H9 (cell line): ENCODE data around the gene ZSCAN25. TPM values are rescaled to one million over a fixed set of nuclear protein-coding genes. Genes with fewer than 3 reads are reported as not detected.

Experiments
- DNase-seq: peaks from one replicate; pipeline ENCODE4 v3.0.0-alpha.2; 2017
- H2AFZ ChIP-seq: one replicate; pipeline ENCODE4 v1.6.1; 2013; ENCODE audit warnings: mild to moderate bottlenecking, low read length, control low read depth, moderate library complexity
- H2AK5ac ChIP-seq: 2 replicates; pipeline ENCODE4 v1.6.1; 2013; ENCODE audit warnings: low read length, control low read depth, mixed read lengths; ENCODE audit not compliant: insufficient read length
- H2BK120ac ChIP-seq: one replicate; pipeline ENCODE4 v1.6.1; 2013; ENCODE audit warnings: low read depth, mild to moderate bottlenecking, low read length, control low read depth, inconsistent platforms; ENCODE audit not compliant: poor library complexity, severe bottlenecking
- H2BK12ac ChIP-seq: 2 replicates; pipeline ENCODE4 v1.6.1; 2013; ENCODE audit warnings: low read length, control low read depth, mixed read lengths, low read depth; ENCODE audit not compliant: insufficient read length
- H2BK15ac ChIP-seq: 2 replicates; pipeline ENCODE4 v1.6.1; 2013; ENCODE audit warnings: low read depth, low read length, control low read depth
- H2BK20ac ChIP-seq: one replicate; pipeline ENCODE4 v1.6.1; 2013; ENCODE audit warnings: low read depth, mild to moderate bottlenecking, low read length, control low read depth, inconsistent platforms; ENCODE audit not compliant: poor library complexity, severe bottlenecking
- H2BK5ac ChIP-seq: 2 replicates; pipeline ENCODE4 v1.6.1; 2013; ENCODE audit warnings: low read length, control low read depth, mixed read lengths; ENCODE audit not compliant: insufficient read length
- H3K14ac ChIP-seq: 2 replicates; pipeline ENCODE4 v1.6.1; 2013; ENCODE audit warnings: low read length, control low read depth; ENCODE audit not compliant: insufficient read depth
- H3K18ac ChIP-seq: 2 replicates; pipeline ENCODE4 v1.6.1; 2013; ENCODE audit warnings: low read depth, mild to moderate bottlenecking, mixed read lengths, low read length, control low read depth; ENCODE audit not compliant: insufficient read length
- H3K23ac ChIP-seq: 2 replicates; pipeline ENCODE4 v1.6.1; 2013; ENCODE audit warnings: low read length, control low read depth, mixed read lengths, low read depth; ENCODE audit not compliant: insufficient read length
- H3K23me2 ChIP-seq: 2 replicates; pipeline ENCODE4 v1.6.1; 2013; ENCODE audit warnings: low read depth, mild to moderate bottlenecking, mixed read lengths, low read length, control low read depth; ENCODE audit not compliant: insufficient read length, poor library complexity, severe bottlenecking
- H3K27ac ChIP-seq: 2 replicates; pipeline ENCODE4 v1.5.1; 2013; ENCODE audit warnings: low read length, control low read depth, mixed read lengths, low read depth; ENCODE audit not compliant: insufficient read length
- H3K27me3 ChIP-seq: 2 replicates; pipeline ENCODE4 v1.6.1; 2013; ENCODE audit warnings: low read length, control low read depth, inconsistent platforms; ENCODE audit not compliant: insufficient read depth
- H3K4ac ChIP-seq: 2 replicates; pipeline ENCODE4 v1.6.1; 2013; ENCODE audit warnings: low read depth, mild to moderate bottlenecking, control low read depth, inconsistent platforms, low read length, moderate library complexity
- H3K4me1 ChIP-seq: 2 replicates; pipeline ENCODE4 v1.6.1; 2013; ENCODE audit warnings: low read length, control low read depth, inconsistent platforms; ENCODE audit not compliant: insufficient read depth
- H3K4me2 ChIP-seq: 2 replicates; pipeline ENCODE4 v1.6.1; 2013; ENCODE audit warnings: low read length, control low read depth, mixed read lengths; ENCODE audit not compliant: insufficient read length, insufficient read depth
- H3K56ac ChIP-seq: 2 replicates; pipeline ENCODE4 v1.6.1; 2013; ENCODE audit warnings: low read depth, mild to moderate bottlenecking, mixed read lengths, low read length, control low read depth; ENCODE audit not compliant: insufficient read length
- H3K79me1 ChIP-seq: 2 replicates; pipeline ENCODE4 v1.6.1; 2013; ENCODE audit warnings: low read depth, mild to moderate bottlenecking, moderate library complexity, low read length, control low read depth, inconsistent platforms; ENCODE audit not compliant: insufficient read depth, poor library complexity, severe bottlenecking
- H3K79me2 ChIP-seq: 2 replicates; pipeline ENCODE4 v1.6.1; 2013; ENCODE audit warnings: low read length, control low read depth, inconsistent platforms; ENCODE audit not compliant: insufficient read depth
- H3K9ac ChIP-seq: 2 replicates; pipeline ENCODE4 v1.6.1; 2013; ENCODE audit warnings: low read length, control low read depth, mixed read lengths; ENCODE audit not compliant: insufficient read length; ENCODE audit errors: extremely low read depth
- H3K9me3 ChIP-seq: one replicate; pipeline ENCODE4 v1.6.1; 2013; ENCODE audit warnings: low read depth, low read length, inconsistent platforms; ENCODE audit not compliant: control insufficient read depth
- H3T11ph ChIP-seq: one replicate; pipeline ENCODE4 v1.6.1; 2013; ENCODE audit warnings: mild to moderate bottlenecking, low read length, control low read depth, inconsistent platforms
- H4K20me1 ChIP-seq: one replicate; pipeline ENCODE4 v1.6.1; 2013; ENCODE audit not compliant: control insufficient read depth, insufficient read length, insufficient read depth
- H4K5ac ChIP-seq: 2 replicates; pipeline ENCODE4 v1.6.1; 2013; ENCODE audit warnings: low read depth, mild to moderate bottlenecking, mixed read lengths, low read length, control low read depth; ENCODE audit not compliant: insufficient read length
- H4K8ac ChIP-seq: replicated peaks from 2 replicates; pipeline ENCODE4 v1.6.1; 2013; ENCODE audit warnings: low read length, control low read depth, mixed read lengths, low read depth; ENCODE audit not compliant: insufficient read length
- H4K91ac ChIP-seq: 2 replicates; pipeline ENCODE4 v1.6.1; 2013; ENCODE audit warnings: low read depth, mild to moderate bottlenecking, moderate library complexity, mixed read lengths, low read length, control low read depth; ENCODE audit not compliant: insufficient read length
- H3K27ac Mint-ChIP-seq, 3 experiments: 2 replicates in 2 of 3; 3 replicates in 1 of 3; pipeline ENCODE4 v1.8.0; 2020 to 2021; ENCODE audit warnings: mixed read lengths in 3 of 3, mild to moderate bottlenecking in 1 of 3, moderate library complexity in 1 of 3
- H3K27me3 Mint-ChIP-seq: 2 replicates; pipeline ENCODE4 v1.8.0; 2021; ENCODE audit warnings: low read depth, mild to moderate bottlenecking, moderate library complexity, mixed read lengths
- H3K36me3 Mint-ChIP-seq, 3 experiments: 2 replicates in 2 of 3; 3 replicates in 1 of 3; pipeline ENCODE4 v1.8.0; 2020 to 2021; ENCODE audit warnings: low read depth in 3 of 3, mixed read lengths in 3 of 3; ENCODE audit not compliant: insufficient read depth in 1 of 3
- H3K4me1 Mint-ChIP-seq, 2 experiments: 2 replicates each; pipeline ENCODE4 v1.8.0; 2020; ENCODE audit warnings: mixed read lengths in 2 of 2
- H3K4me3 Mint-ChIP-seq, 2 experiments: 2 replicates in 1 of 2; 3 replicates in 1 of 2; pipeline ENCODE4 v1.8.0; 2020 to 2021; ENCODE audit warnings: mild to moderate bottlenecking in 2 of 2, mixed read lengths in 2 of 2, moderate library complexity in 1 of 2
- H3K9me3 Mint-ChIP-seq, 2 experiments: 2 replicates in 1 of 2; 3 replicates in 1 of 2; pipeline ENCODE4 v1.8.0; 2020; ENCODE audit warnings: mild to moderate bottlenecking in 2 of 2, mixed read lengths in 2 of 2, moderate library complexity in 1 of 2
- WGBS: extraction: QIAGEN DNeasy Blood & Tissue Kit; methylation state at CpG from one replicate; pipeline ENCODE4 v1.1.7; 2013; ENCODE audit warnings: missing lambda C conversion rate, low lambda C conversion rate, mixed read lengths; ENCODE audit not compliant: insufficient read length; ENCODE audit errors: extremely low coverage; 5-methylcytosine and 5-hydroxymethylcytosine counted together
- total RNA-seq: library from RNA; stranded (reverse); gene quantifications from 2 replicates; pipeline ENCODE4 v1.2.1, GENCODE V29; 2021
- TF ChIP-seq, protein P1 (sequence below): fragments of 200-600 bp; sonication (generic); conservative IDR thresholded peaks from 3 replicates; pipeline ENCODE4 v1.8.0; 2021; ENCODE audit warnings: antibody characterized with exemption, mild to moderate bottlenecking

Gene ZSCAN25
- total RNA-seq, 1 experiment from 2014 or later, result 21.3 TPM

DNA sequence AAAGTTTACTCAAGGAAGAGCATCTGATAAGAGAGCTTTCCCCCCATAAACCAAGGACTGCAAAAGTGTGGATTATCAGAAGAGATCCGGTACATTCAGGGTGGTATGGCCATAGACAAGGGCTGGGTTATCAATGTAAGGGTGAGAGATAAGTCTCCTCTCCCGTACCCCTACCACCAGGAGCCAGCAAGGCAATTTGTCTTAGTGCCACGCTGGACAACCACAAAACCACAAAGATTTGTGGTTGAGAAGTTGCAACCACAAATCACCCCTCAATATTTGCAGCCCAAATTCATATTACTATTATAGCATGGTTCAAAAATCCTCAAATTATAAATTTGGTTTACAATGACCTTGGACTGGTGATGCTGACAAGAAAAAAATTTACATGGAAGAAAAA lies 2.3 kb upstream of the ZSCAN25 start:
- H3T11ph ChIP-seq, result no peak overlapping the region
- no peaks in the 10 kb centered on the region; a peak in 2 of 5 replicates for H3K9me3 Mint-ChIP-seq
- no peaks in the 10 kb centered on the region for H3K4me1 ChIP-seq
- no peaks in the 10 kb centered on the region for H3K9me3 ChIP-seq
- no peak for DNase-seq
- WGBS, result no CpG with 5 or more reads among the region's 3 CpGs
- H2BK5ac ChIP-seq, result no peak overlapping the region
- H3K14ac ChIP-seq, result no peak overlapping the region
- H3K4me1 Mint-ChIP-seq, result peaks cover 11 to 18% of the 10 kb centered on the region in 2 experiments
- no peak overlapping the region for H2AK5ac ChIP-seq
- H3K79me1 ChIP-seq, result peaks cover 4% of the 10 kb centered on the region
- no peak overlapping the region for H4K8ac ChIP-seq
- H4K91ac ChIP-seq, result no peak overlapping the region
- H3K23me2 ChIP-seq, result peaks cover 7% of the 10 kb centered on the region
- TF ChIP-seq, protein P1, sequence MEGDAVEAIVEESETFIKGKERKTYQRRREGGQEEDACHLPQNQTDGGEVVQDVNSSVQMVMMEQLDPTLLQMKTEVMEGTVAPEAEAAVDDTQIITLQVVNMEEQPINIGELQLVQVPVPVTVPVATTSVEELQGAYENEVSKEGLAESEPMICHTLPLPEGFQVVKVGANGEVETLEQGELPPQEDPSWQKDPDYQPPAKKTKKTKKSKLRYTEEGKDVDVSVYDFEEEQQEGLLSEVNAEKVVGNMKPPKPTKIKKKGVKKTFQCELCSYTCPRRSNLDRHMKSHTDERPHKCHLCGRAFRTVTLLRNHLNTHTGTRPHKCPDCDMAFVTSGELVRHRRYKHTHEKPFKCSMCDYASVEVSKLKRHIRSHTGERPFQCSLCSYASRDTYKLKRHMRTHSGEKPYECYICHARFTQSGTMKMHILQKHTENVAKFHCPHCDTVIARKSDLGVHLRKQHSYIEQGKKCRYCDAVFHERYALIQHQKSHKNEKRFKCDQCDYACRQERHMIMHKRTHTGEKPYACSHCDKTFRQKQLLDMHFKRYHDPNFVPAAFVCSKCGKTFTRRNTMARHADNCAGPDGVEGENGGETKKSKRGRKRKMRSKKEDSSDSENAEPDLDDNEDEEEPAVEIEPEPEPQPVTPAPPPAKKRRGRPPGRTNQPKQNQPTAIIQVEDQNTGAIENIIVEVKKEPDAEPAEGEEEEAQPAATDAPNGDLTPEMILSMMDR, result no peak
- no peaks in the 10 kb centered on the region for H3K79me2 ChIP-seq
- no peak overlapping the region for H2BK20ac ChIP-seq
- H3K36me3 Mint-ChIP-seq, result peaks cover 11 to 19% (median 17%) of the 10 kb centered on the region in 3 experiments
- H3K9ac ChIP-seq, result no peak overlapping the region
- no peak overlapping the region for H2AFZ ChIP-seq
- no peak overlapping the region for H2BK12ac ChIP-seq
- H2BK15ac ChIP-seq, result no peak overlapping the region
- no peak overlapping the region for H3K4ac ChIP-seq
- peaks cover 21% of the 10 kb centered on the region for H3K27me3 Mint-ChIP-seq
- no peak overlapping the region for H3K4me3 Mint-ChIP-seq
- no peak overlapping the region for H2BK120ac ChIP-seq
- no peak overlapping the region for H3K27ac Mint-ChIP-seq
- H3K23ac ChIP-seq, result no peak overlapping the region
- H3K27ac ChIP-seq, result no peak overlapping the region
- H3K4me2 ChIP-seq, result no peak overlapping the region
- H3K18ac ChIP-seq, result no peak overlapping the region
- H4K5ac ChIP-seq, result no peak overlapping the region
- no peaks in the 10 kb centered on the region for H4K20me1 ChIP-seq
- no peaks in the 10 kb centered on the region for H3K27me3 ChIP-seq
- H3K56ac ChIP-seq, result no peak overlapping the region
